ENCODE data around the gene SELENOS. TPM values are rescaled to one million over a fixed set of nuclear protein-coding genes. Genes with fewer than 3 reads are reported as not detected.

The SELENOS gene
- total and polyA plus RNA-seq, 8 donors, result 37.4 to 184 (median 74.7) TPM

DNA sequence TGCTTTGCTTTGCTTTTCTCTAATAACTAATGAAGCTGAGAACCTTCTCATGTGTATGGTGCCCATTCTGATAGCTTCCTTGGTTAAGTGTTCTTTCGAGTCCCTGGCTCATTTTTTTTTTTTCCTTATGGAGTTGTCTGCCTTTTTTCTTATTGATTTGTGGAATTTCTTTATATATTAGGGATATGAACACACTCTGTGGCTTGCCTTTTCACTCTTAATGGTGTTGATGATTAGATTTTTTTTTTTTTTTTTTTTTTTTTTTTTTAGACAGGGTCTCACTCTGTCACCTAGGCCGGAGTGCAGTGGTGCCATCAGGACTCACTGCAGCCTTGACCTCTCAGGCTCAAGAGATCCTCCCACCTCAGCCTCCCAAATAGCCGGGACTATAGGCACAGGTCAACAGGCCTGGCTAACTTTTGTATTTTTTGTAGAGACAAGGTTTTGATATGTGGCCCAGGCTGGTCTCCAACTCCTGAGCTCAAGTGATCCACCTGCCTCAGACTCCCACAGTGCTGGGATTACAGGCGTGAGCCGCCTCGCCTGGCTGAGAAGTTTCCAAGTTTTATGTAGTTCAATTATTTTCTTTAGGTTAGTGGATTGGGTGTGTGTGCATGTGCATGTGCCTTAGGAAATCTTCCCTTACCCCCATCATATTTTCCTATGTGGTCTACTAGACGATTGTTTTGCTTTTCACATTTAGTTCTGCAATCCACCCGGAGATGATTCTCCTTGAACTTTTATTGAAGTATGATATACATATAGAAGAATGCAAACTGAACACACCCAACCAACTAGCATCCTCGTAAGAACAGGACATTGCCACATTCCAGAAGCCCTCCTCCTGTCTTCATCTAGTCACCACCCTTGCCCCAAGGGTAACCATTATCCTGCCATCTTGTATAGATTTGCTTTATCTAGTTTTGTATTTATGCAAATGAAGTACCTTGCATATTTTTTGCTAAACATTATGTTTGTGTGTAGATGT, 19.4 kb upstream of the SELENOS start:
- Histone ChIP-seq H3K27me3 (no peaks in the 10 kb centered on the region), H3K4me3 (no peak overlapping the region), H3K36me3 (peaks cover 0 to 3% (median 0%) of the 10 kb centered on the region in 4 donors), H3K9me3 (no peaks in the 10 kb centered on the region), H3K27ac (no peak overlapping the region), H3K4me1 (peaks cover 14 to 44% (median 35%) of the 10 kb centered on the region in 4 donors)
- no peak for TF ChIP-seq POLR2AphosphoS5 (IDR thresholded peaks at IDR 0.05)
- TF ChIP-seq POLR2A (IDR thresholded peaks at IDR 0.05), result no peak
- TF ChIP-seq, protein P1, sequence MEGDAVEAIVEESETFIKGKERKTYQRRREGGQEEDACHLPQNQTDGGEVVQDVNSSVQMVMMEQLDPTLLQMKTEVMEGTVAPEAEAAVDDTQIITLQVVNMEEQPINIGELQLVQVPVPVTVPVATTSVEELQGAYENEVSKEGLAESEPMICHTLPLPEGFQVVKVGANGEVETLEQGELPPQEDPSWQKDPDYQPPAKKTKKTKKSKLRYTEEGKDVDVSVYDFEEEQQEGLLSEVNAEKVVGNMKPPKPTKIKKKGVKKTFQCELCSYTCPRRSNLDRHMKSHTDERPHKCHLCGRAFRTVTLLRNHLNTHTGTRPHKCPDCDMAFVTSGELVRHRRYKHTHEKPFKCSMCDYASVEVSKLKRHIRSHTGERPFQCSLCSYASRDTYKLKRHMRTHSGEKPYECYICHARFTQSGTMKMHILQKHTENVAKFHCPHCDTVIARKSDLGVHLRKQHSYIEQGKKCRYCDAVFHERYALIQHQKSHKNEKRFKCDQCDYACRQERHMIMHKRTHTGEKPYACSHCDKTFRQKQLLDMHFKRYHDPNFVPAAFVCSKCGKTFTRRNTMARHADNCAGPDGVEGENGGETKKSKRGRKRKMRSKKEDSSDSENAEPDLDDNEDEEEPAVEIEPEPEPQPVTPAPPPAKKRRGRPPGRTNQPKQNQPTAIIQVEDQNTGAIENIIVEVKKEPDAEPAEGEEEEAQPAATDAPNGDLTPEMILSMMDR (IDR thresholded peaks at IDR 0.05), result no peak
- TF ChIP-seq EP300 (IDR thresholded peaks at IDR 0.05), result no peak
- no peak for DNase-seq
- intact Hi-C loops (cut with DNase I; ENCODE audit: low total_unique reads), result loop anchor here (5.0 kb wide), 1 partner anchor 346 kb away; no protein-coding TSS in a partner anchor
- WGBS, 5 donors, result 79 to 90% (median 87%) methylated on average over 9 of the region's 9 CpGs

DNA sequence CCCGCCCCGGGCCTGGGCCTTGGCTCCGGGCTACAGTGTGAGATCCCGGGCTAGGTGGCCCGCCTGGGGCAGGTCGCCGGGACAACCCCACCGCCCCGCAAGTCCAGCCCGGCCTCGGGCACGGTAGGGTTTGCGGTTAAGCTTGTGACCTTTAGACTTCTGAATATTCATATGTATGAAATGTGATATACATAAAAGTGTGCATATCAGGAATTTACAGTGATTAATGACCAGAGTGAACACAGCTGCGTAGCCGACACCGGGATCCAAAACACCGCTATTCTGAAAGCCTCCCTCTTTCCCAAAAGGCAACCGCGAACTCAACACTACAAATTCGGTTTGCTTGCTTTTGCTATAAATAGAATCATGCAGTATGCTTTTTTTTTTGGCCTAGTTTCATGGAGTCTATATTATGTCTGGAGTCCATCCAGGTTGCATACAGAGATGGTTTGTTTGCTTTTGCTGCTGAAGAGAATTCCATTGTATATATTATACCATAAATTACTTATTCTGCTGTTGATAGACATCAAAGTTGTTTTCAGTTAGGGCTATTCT, 18.4 kb upstream of the SELENOS start:
- no peak for TF ChIP-seq EP300 (IDR thresholded peaks at IDR 0.05)
- H3K9me3 ChIP-seq, result no peaks in the 10 kb centered on the region
- DNase-seq, result peak in 1 of 2 donors; percentile 36
- peak overlapping the region; percentile 89 to 97 (median 95) for H3K27ac ChIP-seq
- peaks cover 0 to 9% (median 5%) of the 10 kb centered on the region in 4 donors for H3K36me3 ChIP-seq
- no peaks in the 10 kb centered on the region for H3K27me3 ChIP-seq
- peaks cover 14 to 52% (median 39%) of the 10 kb centered on the region in 4 donors for H3K4me1 ChIP-seq
- WGBS, 5 donors, result 1 to 2% (median 1%) methylated on average over 20 of the region's 20 CpGs
- intact Hi-C loops (cut with DNase I; ENCODE audit: low total_unique reads), result loop anchor here (5.0 kb wide), 1 partner anchor 347 kb away; no protein-coding TSS in a partner anchor
- peak overlapping the region; percentile 84 to 91 (median 85) for H3K4me3 ChIP-seq

DNA sequence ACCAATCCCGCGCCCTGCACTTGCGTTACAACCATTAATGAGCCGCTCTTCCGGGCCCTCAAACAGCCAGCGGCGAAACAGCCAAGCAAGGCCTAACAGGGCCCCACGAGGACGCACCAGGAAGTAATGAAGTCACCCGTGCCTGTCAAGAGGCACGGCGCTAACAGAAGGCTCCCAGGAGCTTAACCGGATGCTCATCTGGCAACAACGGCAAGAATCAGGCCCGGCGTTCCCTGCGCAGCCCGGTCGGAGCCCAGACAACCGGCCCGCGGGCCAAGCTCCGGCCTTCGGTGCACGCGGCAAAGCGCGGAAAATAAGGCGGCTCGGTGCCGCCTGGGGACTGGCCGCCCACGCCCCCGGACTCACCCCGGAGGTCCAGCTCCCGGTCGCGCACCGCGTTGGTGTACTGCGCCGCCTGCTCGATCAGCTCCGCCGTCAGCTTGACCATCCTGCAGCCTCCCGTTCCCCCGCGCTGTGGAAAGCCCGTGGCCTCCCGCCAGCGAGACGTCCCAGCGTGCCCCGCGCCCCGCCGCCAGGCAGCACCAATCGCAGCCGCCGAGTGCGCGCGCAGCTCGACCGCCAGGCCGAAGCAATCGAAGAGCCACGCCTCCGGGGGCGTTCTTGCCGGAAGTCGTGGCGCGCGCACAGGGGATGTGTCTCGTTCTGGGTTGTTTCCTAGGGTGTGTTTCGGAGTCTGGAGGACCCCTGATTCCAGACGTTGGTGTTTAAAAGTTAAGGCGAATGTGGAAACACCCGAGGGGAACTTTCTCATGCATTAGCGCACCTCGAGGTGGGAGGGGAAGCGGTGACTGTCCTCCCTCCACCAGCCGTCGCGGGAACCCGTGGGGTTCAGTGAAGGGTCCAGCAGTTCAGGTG, 17.7 kb upstream of the SELENOS start, which contains the start of gene SNRPA1:
TSS of gene SNRPA1 (minus strand) at position 518 of the 876 bp plus-strand sequence. CDS start at position 448, 70 bp downstream.
- intact Hi-C loops (cut with DNase I; ENCODE audit: low total_unique reads), result loop anchor here (5.0 kb wide), 1 partner anchor 347 kb away; no protein-coding TSS in a partner anchor
- peak in 2 of 4 donors; percentile 24 to 68 for TF ChIP-seq POLR2A (IDR thresholded peaks at IDR 0.05)
- TF ChIP-seq, protein P1 (IDR thresholded peaks at IDR 0.05), result no peak
- peak; percentile 94 to 99 (median 98) for TF ChIP-seq POLR2AphosphoS5 (IDR thresholded peaks at IDR 0.05)
- 0 to 1% (median 0%) methylated on average over 30 to 87 of the region's 87 CpGs for WGBS, 5 donors
- Histone ChIP-seq H3K4me3 (peak within 1 kb of the TSS; percentile 84 to 91 (median 85)), H3K9me3 (no peaks in the 10 kb centered on the region), H3K27me3 (no peaks in the 10 kb centered on the region), H3K4me1 (peaks cover 14 to 46% (median 38%) of the 10 kb centered on the region in 4 donors), H3K27ac (peak within 1 kb of the TSS; percentile 89 to 97 (median 95)), H3K36me3 (peaks cover 0 to 15% (median 8%) of the 10 kb centered on the region in 4 donors)
- DNase-seq, result peak; percentile 99

DNA sequence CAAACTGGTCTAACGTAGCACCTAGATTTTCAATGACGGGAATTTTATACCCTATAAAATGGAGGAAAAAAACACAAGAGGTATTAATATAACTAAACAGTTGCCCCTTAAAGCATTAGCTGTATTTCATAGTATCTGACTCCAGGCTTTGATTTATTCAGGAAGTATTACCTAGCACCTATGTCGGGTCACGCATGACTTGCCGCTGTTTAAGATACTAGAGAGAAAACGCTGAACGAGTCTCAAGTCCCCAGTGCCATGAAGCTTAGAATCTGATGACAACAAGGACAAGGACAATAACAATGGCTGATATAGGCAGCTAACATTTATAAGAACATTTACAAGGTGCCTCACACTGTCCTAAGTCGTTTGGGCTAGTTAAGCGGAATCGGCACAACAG, 15.8 kb upstream of the SELENOS start:
- H3K27ac ChIP-seq, result peak overlapping the region in 3 of 5 donors; percentile 26 to 97 (median 95)
- WGBS, 5 donors, result 34 to 56% (median 44%) methylated on average over 10 of the region's 10 CpGs
- no peaks in the 10 kb centered on the region for H3K27me3 ChIP-seq

More for the DNA sequence above, 15.8 kb upstream of the SELENOS start:
- peak overlapping the region; percentile 84 to 91 (median 85) for H3K4me3 ChIP-seq
- peaks cover 0 to 31% (median 23%) of the 10 kb centered on the region in 4 donors for H3K36me3 ChIP-seq
- no peak for DNase-seq
- intact Hi-C loops (cut with DNase I; ENCODE audit: low total_unique reads), result no loop called here
- H3K4me1 ChIP-seq, result peaks cover 14 to 54% (median 43%) of the 10 kb centered on the region in 4 donors
- TF ChIP-seq POLR2AphosphoS5 (IDR thresholded peaks at IDR 0.05), result no peak
- no peaks in the 10 kb centered on the region for H3K9me3 ChIP-seq
